HCT116 (cell line): ENCODE measurements around the gene NDUFS4. TPM values are rescaled to one million over a fixed set of nuclear protein-coding genes. Genes with fewer than 3 reads are reported as not detected.
"Not testable (repeated sequence)": the region's sequence is repeated elsewhere in the genome, so short reads cannot be mapped to it uniquely, and the experiment has no call there.

Experiments
- ATAC-seq: fragments of 200-7000 bp; cut with Tn5 transposase; 2 replicates; pipeline ENCODE4 v1.9.1; 2020; ENCODE audit warnings: mild to moderate bottlenecking, moderate library complexity
- BruUV-seq: library from RNA; stranded (reverse); fragments of 400-500 nt; replicated peaks from 2 replicates; lab custom pipeline; 2021; lab: Mats Ljungman, UMichigan
- CTCF ChIA-PET: fragments of 300-600 bp; sonication (Branson Sonifier 250); formaldehyde crosslinking; loops from one replicate; lab custom pipeline; 2021; ENCODE audit warnings: antibody characterized with exemption; lab: Charles Lee
- POLR2A ChIA-PET: fragments of 300-600, 350-600 bp; sonication (Branson Sonifier 250); formaldehyde crosslinking; loops from one replicate; lab custom pipeline; 2021; ENCODE audit warnings: antibody characterized with exemption; lab: Charles Lee
- RAD21 ChIA-PET, 2 experiments: fragments of 300-600 bp; sonication (Branson Sonifier 250); formaldehyde crosslinking; loops; one replicate each; lab custom pipeline; 2023; ENCODE audit warnings: low total read pairs in 2 of 2; ENCODE audit not compliant: uncharacterized antibody in 2 of 2, unreplicated experiment in 2 of 2, low non-redundant PET in 1 of 2; lab: Charles Lee
- DNase-seq: peaks from one replicate; pipeline ENCODE4 v3.0.0-alpha.2; 2010; ENCODE audit warnings: low read depth, low spot score
- H2AFZ ChIP-seq: fragments of 200-600 bp; shearing (Covaris generic), sonication (generic); 2 replicates; pipeline ENCODE4 v1.6.1; 2017; ENCODE audit warnings: low read depth, mixed run types, mixed read lengths, antibody characterized with exemption, low read length; ENCODE audit not compliant: poor library complexity, severe bottlenecking
- H3K27ac ChIP-seq: 2 replicates; pipeline ENCODE4 v1.5.1; 2012; ENCODE audit warnings: low read depth, low read length
- H3K27me3 ChIP-seq: fragments of 200-600 bp; sonication (generic); 2 replicates; pipeline ENCODE4 v1.6.1; 2016; ENCODE audit warnings: mixed run types, low read length, mixed read lengths; ENCODE audit not compliant: insufficient read depth
- H3K36me3 ChIP-seq, 2 experiments: fragments of 200-500 bp in 1 of 2; fragments of 200-600 bp in 1 of 2; sonication (Bioruptor generic) in 1 of 2; sonication (generic) in 1 of 2; 2 replicates each; pipeline versions ENCODE4 v1.5.1 to v1.6.1; 2014 to 2016; ENCODE audit warnings: low read length in 2 of 2, inconsistent platforms in 1 of 2, mixed read lengths in 1 of 2, mixed run types in 1 of 2; ENCODE audit not compliant: insufficient read depth in 2 of 2, control insufficient read depth in 1 of 2
- H3K4me1 ChIP-seq, 2 experiments: fragments of 200-600 bp in 1 of 2; sonication (generic) in 1 of 2; 2 replicates each; pipeline versions ENCODE4 v1.5.1 to v1.6.1; 2012 to 2017; ENCODE audit warnings: low read length in 2 of 2, inconsistent platforms in 1 of 2, mild to moderate bottlenecking in 1 of 2, mixed read lengths in 1 of 2, mixed run types in 1 of 2, moderate library complexity in 1 of 2; ENCODE audit not compliant: insufficient read depth in 2 of 2, control insufficient read depth in 1 of 2
- H3K4me2 ChIP-seq: fragments of 200-600 bp; sonication (generic); 2 replicates; pipeline ENCODE4 v1.6.1; 2017; ENCODE audit warnings: mixed run types, low read length, mixed read lengths
- H3K4me3 ChIP-seq, 2 experiments: fragments of 200-600 bp in 1 of 2; sonication (generic) in 1 of 2; replicated peaks in 1 of 2; 2 replicates each; pipeline ENCODE4 v1.5.1; 2011 to 2016; ENCODE audit warnings: low read length in 2 of 2, control low read depth in 1 of 2, low read depth in 1 of 2, mild to moderate bottlenecking in 1 of 2, mixed read lengths in 1 of 2, mixed run types in 1 of 2
- H3K79me2 ChIP-seq: fragments of 200-600 bp; sonication (generic); 2 replicates; pipeline ENCODE4 v1.6.1; 2017; ENCODE audit warnings: mild to moderate bottlenecking, mixed run types, low read length, moderate library complexity, mixed read lengths; ENCODE audit not compliant: insufficient read depth
- H3K9ac ChIP-seq: fragments of 200-600 bp; sonication (generic); 2 replicates; pipeline ENCODE4 v1.6.1; 2016; ENCODE audit warnings: low read length, mixed read lengths
- H3K9me2 ChIP-seq: fragments of 200-600 bp; sonication (generic), shearing (Covaris generic); 2 replicates; pipeline ENCODE4 v1.6.1; 2017; ENCODE audit warnings: mixed run types, mild to moderate bottlenecking, moderate library complexity; ENCODE audit not compliant: insufficient read depth
- H3K9me3 ChIP-seq, 2 experiments: fragments of 200-500 bp in 1 of 2; fragments of 200-600 bp in 1 of 2; sonication (Bioruptor generic) in 1 of 2; sonication (generic) in 1 of 2; 2 replicates each; pipeline ENCODE4 v1.6.1; 2014 to 2017; ENCODE audit warnings: low read length in 2 of 2, mixed read lengths in 2 of 2, inconsistent platforms in 1 of 2, low read depth in 1 of 2, mild to moderate bottlenecking in 1 of 2, mixed run types in 1 of 2, moderate library complexity in 1 of 2; ENCODE audit not compliant: control insufficient read depth in 1 of 2, insufficient read depth in 1 of 2
- H4K20me1 ChIP-seq: fragments of 200-600 bp; sonication (generic), shearing (Covaris generic); 2 replicates; pipeline ENCODE4 v1.6.1; 2017; ENCODE audit warnings: mixed run types, mild to moderate bottlenecking, moderate library complexity; ENCODE audit not compliant: insufficient read depth
- CBX3 ChIP-seq: IDR thresholded peaks from 2 replicates; pipeline ENCODE4 v1.6.1; 2012; ENCODE audit warnings: low read depth
- CEBPB ChIP-seq: IDR thresholded peaks from 2 replicates; pipeline ENCODE4 v1.6.1; 2012; ENCODE audit warnings: low read depth
- EGR1 ChIP-seq: IDR thresholded peaks from 2 replicates; pipeline ENCODE4 v1.6.1; 2012; ENCODE audit warnings: low read depth
- ELF1 ChIP-seq: IDR thresholded peaks from 2 replicates; pipeline ENCODE4 v1.6.1; 2012; ENCODE audit warnings: low read depth, borderline replicate concordance
- EZH2 ChIP-seq: fragments of 200-600 bp; sonication (generic); IDR thresholded peaks from 2 replicates; pipeline ENCODE4 v1.6.1; 2017; ENCODE audit warnings: antibody characterized with exemption, mixed run types
- EZH2phosphoT487 ChIP-seq: fragments of 200-600 bp; IDR thresholded peaks from 2 replicates; pipeline ENCODE4 v1.6.1; 2018; ENCODE audit warnings: antibody characterized with exemption, borderline replicate concordance
- FOSL1 ChIP-seq: IDR thresholded peaks from 2 replicates; pipeline ENCODE4 v1.6.1; 2012; ENCODE audit warnings: low read depth
- MAX ChIP-seq: IDR thresholded peaks from 2 replicates; pipeline ENCODE4 v1.6.1; 2012
- POLR2A ChIP-seq: IDR thresholded peaks from 2 replicates; pipeline ENCODE4 v1.7.0; 2011; ENCODE audit warnings: borderline replicate concordance; ENCODE audit not compliant: insufficient read depth, insufficient read length; ENCODE audit errors: extremely low read depth
- POLR2AphosphoS5 ChIP-seq: IDR thresholded peaks from 2 replicates; pipeline ENCODE4 v1.6.1; 2011; ENCODE audit warnings: mild to moderate bottlenecking, low read depth, low read length, moderate library complexity
- SIN3A ChIP-seq: IDR thresholded peaks from 2 replicates; pipeline ENCODE4 v1.6.1; 2012; ENCODE audit warnings: low read depth
- SP1 ChIP-seq: IDR thresholded peaks from 2 replicates; pipeline ENCODE4 v1.6.1; 2012; ENCODE audit warnings: low read depth
- TCF7L2 ChIP-seq: IDR thresholded peaks from 2 replicates; pipeline ENCODE4 v1.7.0; 2011; ENCODE audit warnings: borderline replicate concordance, inconsistent platforms; ENCODE audit not compliant: insufficient read depth, insufficient read length; ENCODE audit errors: extremely low read depth
- ZFX ChIP-seq: fragments of 450-650 bp; IDR thresholded peaks from 2 replicates; pipeline ENCODE4 v1.6.1; 2017
- intact Hi-C: fragments of 100-400 bp; cut with micrococcal nuclease; formaldehyde crosslinking; loops from 2 replicates; pipeline ENCODE4 v1.10.0; 2022
- total RNA-seq: library from RNA; stranded (reverse); gene quantifications from one replicate; pipeline ENCODE4 v1.2.1, GENCODE V29; 2021; ENCODE audit not compliant: unreplicated experiment
- TF ChIP-seq, protein P1 (sequence below): IDR thresholded peaks from 2 replicates; pipeline ENCODE4 v1.6.1; 2011; ENCODE audit warnings: mild to moderate bottlenecking, low read length, moderate library complexity; ENCODE audit not compliant: insufficient replicate concordance; ENCODE audit errors: extremely low read depth
- TF ChIP-seq, protein P2 (sequence below), 3 experiments: fragments of 200-600 bp in 1 of 3; sonication (generic) in 1 of 3; IDR thresholded peaks in 2 of 3; conservative IDR thresholded peaks in 1 of 3; 2 replicates each; pipeline ENCODE4 v1.5.1; 2012 to 2017; ENCODE audit warnings: low read depth in 2 of 3, low read length in 2 of 3, antibody characterized with exemption in 1 of 3, borderline replicate concordance in 1 of 3, control low read depth in 1 of 3, mild to moderate bottlenecking in 1 of 3, mixed read lengths in 1 of 3, mixed run types in 1 of 3, moderate library complexity in 1 of 3; ENCODE audit not compliant: insufficient read depth in 1 of 3

NDUFS4 gene
- total RNA-seq, 1 experiment from 2014 or later = 91.4 TPM

GRCh38 chr5:53649352-53649751 lies 88.9 kb downstream of the NDUFS4 start:
- H3K27me3 ChIP-seq = no peaks in the 10 kb centered on the region
- H3K9ac ChIP-seq = no peak overlapping the region
- DNase-seq (no peak), ATAC-seq (no peak)
- POLR2A ChIA-PET = no interaction called here
- CTCF ChIA-PET = no interaction called here
- TF ChIP-seq CEBPB (no peak), SP1 (no peak), TCF7L2 (no peak), POLR2AphosphoS5 (no peak), MAX (no peak), EZH2 (no peak), ZFX (no peak), POLR2A (no peak), SIN3A (no peak), EGR1 (no peak), CBX3 (no peak), ELF1 (no peak), EZH2phosphoT487 (no peak), FOSL1 (no peak)
- TF ChIP-seq, protein P1, sequence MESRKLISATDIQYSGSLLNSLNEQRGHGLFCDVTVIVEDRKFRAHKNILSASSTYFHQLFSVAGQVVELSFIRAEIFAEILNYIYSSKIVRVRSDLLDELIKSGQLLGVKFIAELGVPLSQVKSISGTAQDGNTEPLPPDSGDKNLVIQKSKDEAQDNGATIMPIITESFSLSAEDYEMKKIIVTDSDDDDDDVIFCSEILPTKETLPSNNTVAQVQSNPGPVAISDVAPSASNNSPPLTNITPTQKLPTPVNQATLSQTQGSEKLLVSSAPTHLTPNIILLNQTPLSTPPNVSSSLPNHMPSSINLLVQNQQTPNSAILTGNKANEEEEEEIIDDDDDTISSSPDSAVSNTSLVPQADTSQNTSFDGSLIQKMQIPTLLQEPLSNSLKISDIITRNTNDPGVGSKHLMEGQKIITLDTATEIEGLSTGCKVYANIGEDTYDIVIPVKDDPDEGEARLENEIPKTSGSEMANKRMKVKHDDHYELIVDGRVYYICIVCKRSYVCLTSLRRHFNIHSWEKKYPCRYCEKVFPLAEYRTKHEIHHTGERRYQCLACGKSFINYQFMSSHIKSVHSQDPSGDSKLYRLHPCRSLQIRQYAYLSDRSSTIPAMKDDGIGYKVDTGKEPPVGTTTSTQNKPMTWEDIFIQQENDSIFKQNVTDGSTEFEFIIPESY = no peak
- TF ChIP-seq, protein P2, sequence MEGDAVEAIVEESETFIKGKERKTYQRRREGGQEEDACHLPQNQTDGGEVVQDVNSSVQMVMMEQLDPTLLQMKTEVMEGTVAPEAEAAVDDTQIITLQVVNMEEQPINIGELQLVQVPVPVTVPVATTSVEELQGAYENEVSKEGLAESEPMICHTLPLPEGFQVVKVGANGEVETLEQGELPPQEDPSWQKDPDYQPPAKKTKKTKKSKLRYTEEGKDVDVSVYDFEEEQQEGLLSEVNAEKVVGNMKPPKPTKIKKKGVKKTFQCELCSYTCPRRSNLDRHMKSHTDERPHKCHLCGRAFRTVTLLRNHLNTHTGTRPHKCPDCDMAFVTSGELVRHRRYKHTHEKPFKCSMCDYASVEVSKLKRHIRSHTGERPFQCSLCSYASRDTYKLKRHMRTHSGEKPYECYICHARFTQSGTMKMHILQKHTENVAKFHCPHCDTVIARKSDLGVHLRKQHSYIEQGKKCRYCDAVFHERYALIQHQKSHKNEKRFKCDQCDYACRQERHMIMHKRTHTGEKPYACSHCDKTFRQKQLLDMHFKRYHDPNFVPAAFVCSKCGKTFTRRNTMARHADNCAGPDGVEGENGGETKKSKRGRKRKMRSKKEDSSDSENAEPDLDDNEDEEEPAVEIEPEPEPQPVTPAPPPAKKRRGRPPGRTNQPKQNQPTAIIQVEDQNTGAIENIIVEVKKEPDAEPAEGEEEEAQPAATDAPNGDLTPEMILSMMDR (IDR thresholded peaks at IDR 0.05 in 2 of 3, conservative IDR thresholded peaks at IDR 0.05 in 1 of 3; ENCODE audit: borderline replicate concordance in 1 of 3, insufficient read depth in 1 of 3, low read depth in 2 of 3, low read length in 2 of 3) = no peak
- no peak overlapping the region for H2AFZ ChIP-seq
- H3K4me1 ChIP-seq = no peaks in the 10 kb centered on the region; a peak in 2 of 4 replicates
- H3K4me3 ChIP-seq = no peak overlapping the region
- H3K4me2 ChIP-seq = no peak overlapping the region
- H3K36me3 ChIP-seq = no peaks in the 10 kb centered on the region
- intact Hi-C loops = no loop called here
- no peaks in the 10 kb centered on the region for H3K9me2 ChIP-seq
- H4K20me1 ChIP-seq = 0 out of 2 replicates have a peak, but pooled peaks cover 12% of the 10 kb centered on the region
- H3K79me2 ChIP-seq = peaks cover 8% of the 10 kb centered on the region
- H3K27ac ChIP-seq = no peak overlapping the region
- no peaks in the 10 kb centered on the region for H3K9me3 ChIP-seq
- BruUV-seq = no TSS peak
- RAD21 ChIA-PET = no interaction called here

DNA sequence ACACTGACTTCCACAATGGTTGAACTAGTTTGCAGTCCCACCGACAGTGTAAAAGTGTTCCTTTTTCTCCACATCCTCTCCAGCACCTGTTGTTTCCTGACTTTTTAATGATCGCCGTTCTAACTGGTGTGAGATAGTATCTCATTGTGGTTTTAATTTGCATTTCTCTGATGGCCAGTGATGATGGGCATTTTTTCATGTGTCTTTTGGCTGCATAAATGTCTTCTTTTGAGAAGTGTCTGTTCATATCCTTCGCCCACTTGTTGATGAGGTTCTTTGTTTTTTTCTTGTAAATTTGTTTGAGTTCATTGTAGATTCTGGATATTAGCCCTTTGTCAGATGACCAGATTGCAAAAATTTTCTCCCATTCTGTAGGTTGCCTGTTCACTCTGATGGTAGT lies 100.1 kb downstream of the NDUFS4 start:
- H3K27ac ChIP-seq, BruUV-seq, H3K79me2 ChIP-seq, H3K36me3 ChIP-seq, H3K27me3 ChIP-seq, ATAC-seq, H3K9ac ChIP-seq, POLR2A ChIA-PET, H3K9me3 ChIP-seq, H3K4me3 ChIP-seq, CTCF ChIA-PET, H2AFZ ChIP-seq, H3K4me1 ChIP-seq, RAD21 ChIA-PET, H3K4me2 ChIP-seq, DNase-seq, intact Hi-C loops, H3K9me2 ChIP-seq, H4K20me1 ChIP-seq: not testable (repeated sequence)
